OCI-LY7 (cell line): ENCODE data around the gene MPHOSPH6. TPM values are rescaled to one million over a fixed set of nuclear protein-coding genes. Genes with fewer than 3 reads are reported as not detected.

Source experiments
- BruUV-seq: library from RNA; stranded (reverse); fragments of 400-500 nt; replicated peaks from 2 replicates; lab custom pipeline; 2021; lab: Mats Ljungman, UMichigan
- CTCF ChIA-PET: fragments of 300-600 bp; sonication (Branson Sonifier 250); formaldehyde crosslinking; loops from one replicate; lab custom pipeline; 2022; ENCODE audit warnings: antibody characterized with exemption; ENCODE audit not compliant: unreplicated experiment; lab: Charles Lee
- POLR2A ChIA-PET: fragments of 300-600 bp; sonication (Branson Sonifier 250); formaldehyde crosslinking; loops from one replicate; lab custom pipeline; 2022; ENCODE audit warnings: antibody characterized with exemption; lab: Charles Lee
- DNase-seq: peaks from one replicate; pipeline ENCODE4 v3.0.0-alpha.2; 2015; ENCODE audit warnings: low spot score
- H2AFZ ChIP-seq: fragments of 200-600 bp; sonication (generic), shearing (Covaris generic); 2 replicates; pipeline ENCODE4 v1.6.1; 2014; ENCODE audit warnings: mild to moderate bottlenecking, antibody characterized with exemption, low read length, moderate library complexity
- H3K27ac ChIP-seq: fragments of 200-600 bp; sonication (generic); 2 replicates; pipeline ENCODE4 v1.5.1; 2014; ENCODE audit warnings: mixed run types, low read depth, mild to moderate bottlenecking, moderate library complexity, low read length, inconsistent platforms; ENCODE audit not compliant: poor library complexity, severe bottlenecking
- H3K36me3 ChIP-seq: fragments of 200-600 bp; sonication (generic); 2 replicates; pipeline ENCODE4 v1.6.1; 2014; ENCODE audit warnings: mild to moderate bottlenecking, antibody characterized with exemption, low read length, moderate library complexity, mixed read lengths; ENCODE audit not compliant: insufficient read depth
- H3K4me1 ChIP-seq: fragments of 200-600 bp; sonication (generic); 2 replicates; pipeline ENCODE4 v1.5.1; 2014; ENCODE audit warnings: mild to moderate bottlenecking, low read length; ENCODE audit not compliant: insufficient read depth, poor library complexity, severe bottlenecking
- H3K4me2 ChIP-seq: fragments of 200-600 bp; sonication (generic); 2 replicates; pipeline ENCODE4 v1.6.1; 2014; ENCODE audit warnings: mild to moderate bottlenecking, low read length
- H3K4me3 ChIP-seq: fragments of 200-600 bp; sonication (generic); 2 replicates; pipeline ENCODE4 v1.5.1; 2014; ENCODE audit warnings: mild to moderate bottlenecking, low read depth, low read length; ENCODE audit not compliant: poor library complexity, severe bottlenecking
- H3K79me2 ChIP-seq: fragments of 200-600 bp; sonication (generic); 2 replicates; pipeline ENCODE4 v1.6.1; 2016; ENCODE audit warnings: low read depth, mild to moderate bottlenecking, low read length, moderate library complexity, mixed read lengths; ENCODE audit not compliant: insufficient read depth
- H3K9me2 ChIP-seq: fragments of 200-600 bp; sonication (generic); 2 replicates; pipeline ENCODE4 v1.6.1; 2016; ENCODE audit warnings: mild to moderate bottlenecking, low read length, mixed read lengths; ENCODE audit not compliant: insufficient read depth
- H3K9me3 ChIP-seq: fragments of 200-600 bp; sonication (generic); 2 replicates; pipeline ENCODE4 v1.6.1; 2014; ENCODE audit warnings: mild to moderate bottlenecking, mixed run types, low read length, mixed read lengths
- H4K20me1 ChIP-seq: fragments of 200-600 bp; sonication (generic); 2 replicates; pipeline ENCODE4 v1.6.1; 2014; ENCODE audit warnings: mild to moderate bottlenecking, antibody characterized with exemption, low read length, moderate library complexity, mixed read lengths; ENCODE audit not compliant: insufficient read depth
- EZH2phosphoT487 ChIP-seq: fragments of 200-600 bp; sonication (generic); IDR thresholded peaks from 2 replicates; pipeline ENCODE4 v1.6.1; 2018; ENCODE audit warnings: low read depth, borderline replicate concordance, mild to moderate bottlenecking, mixed run types, antibody characterized with exemption, low read length, moderate library complexity, mixed read lengths
- intact Hi-C: fragments of 100-400 bp; cut with micrococcal nuclease; formaldehyde crosslinking; loops from one replicate; pipeline ENCODE4 v1.10.0; 2022; ENCODE audit not compliant: unreplicated experiment
- total RNA-seq, 2 experiments: library from RNA; depleted of rRNA in 1 of 2; stranded (reverse); fragments of >200 nt in 1 of 2; shearing (Covaris generic) in 1 of 2; gene quantifications; 2 replicates each; pipeline ENCODE4 v1.2.3, GENCODE V29; 2014 to 2022
- TF ChIP-seq, protein P1 (sequence below): fragments of 200-600 bp; sonication (generic); conservative IDR thresholded peaks from 2 replicates; pipeline ENCODE4 v1.5.1; 2014; ENCODE audit warnings: mild to moderate bottlenecking, antibody characterized with exemption, low read length, moderate library complexity, mixed read lengths

Gene MPHOSPH6
- total RNA-seq, 2 experiments from 2014 or later = 21.2 to 42.5 TPM

DNA sequence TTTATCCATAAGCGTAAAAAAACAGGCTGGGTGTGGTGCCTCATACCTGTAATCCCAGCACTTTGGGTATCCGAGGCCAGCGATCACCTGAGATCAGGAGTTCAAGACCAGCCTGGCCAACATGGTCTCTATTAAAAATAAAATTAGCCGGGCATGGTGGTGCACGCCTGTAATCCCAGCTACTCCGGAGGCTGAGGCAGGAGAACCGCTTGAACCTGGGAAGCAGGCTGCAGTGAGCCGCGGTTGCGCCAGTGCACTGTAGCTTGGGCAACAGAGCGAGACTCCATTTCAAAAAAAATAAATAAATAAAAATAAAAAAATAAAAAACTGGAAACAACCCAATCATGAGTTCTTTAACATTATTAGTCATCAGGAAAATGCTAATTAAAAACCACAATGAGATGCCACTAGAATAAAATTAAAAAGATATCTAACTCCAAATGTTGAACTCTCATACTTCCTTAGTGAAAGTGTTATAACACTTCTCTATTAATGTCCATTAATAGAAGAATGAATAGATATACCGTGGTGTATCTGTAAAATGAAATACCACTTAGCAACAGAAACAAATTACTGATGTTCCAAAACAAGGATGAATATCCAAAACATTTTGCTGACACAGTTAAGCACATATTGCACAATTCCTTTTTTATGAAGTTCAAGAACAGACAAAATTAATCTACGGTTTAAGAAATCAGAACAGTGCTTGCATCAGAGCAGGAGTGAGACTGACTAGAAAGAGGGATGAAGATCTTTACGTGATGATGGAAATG is 13.1 kb downstream of the MPHOSPH6 start:
- Histone ChIP-seq H3K9me2 (no peaks in the 10 kb centered on the region), H2AFZ (no peak overlapping the region), H3K4me2 (no peak overlapping the region), H3K4me1 (no peaks in the 10 kb centered on the region), H4K20me1 (0 out of 2 replicates have a peak, but pooled peaks cover 3% of the 10 kb centered on the region), H3K4me3 (no peak overlapping the region), H3K79me2 (peaks cover 12% of the 10 kb centered on the region; the same call in 1 of the 2 replicates), H3K27ac (no peak overlapping the region), H3K9me3 (peaks cover 8% of the 10 kb centered on the region; the same call in 1 of the 2 replicates), H3K36me3 (peaks cover 77% of the 10 kb centered on the region)
- CTCF ChIA-PET = no interaction called here
- DNase-seq = no peak
- no peak for TF ChIP-seq EZH2phosphoT487
- TF ChIP-seq, protein P1, sequence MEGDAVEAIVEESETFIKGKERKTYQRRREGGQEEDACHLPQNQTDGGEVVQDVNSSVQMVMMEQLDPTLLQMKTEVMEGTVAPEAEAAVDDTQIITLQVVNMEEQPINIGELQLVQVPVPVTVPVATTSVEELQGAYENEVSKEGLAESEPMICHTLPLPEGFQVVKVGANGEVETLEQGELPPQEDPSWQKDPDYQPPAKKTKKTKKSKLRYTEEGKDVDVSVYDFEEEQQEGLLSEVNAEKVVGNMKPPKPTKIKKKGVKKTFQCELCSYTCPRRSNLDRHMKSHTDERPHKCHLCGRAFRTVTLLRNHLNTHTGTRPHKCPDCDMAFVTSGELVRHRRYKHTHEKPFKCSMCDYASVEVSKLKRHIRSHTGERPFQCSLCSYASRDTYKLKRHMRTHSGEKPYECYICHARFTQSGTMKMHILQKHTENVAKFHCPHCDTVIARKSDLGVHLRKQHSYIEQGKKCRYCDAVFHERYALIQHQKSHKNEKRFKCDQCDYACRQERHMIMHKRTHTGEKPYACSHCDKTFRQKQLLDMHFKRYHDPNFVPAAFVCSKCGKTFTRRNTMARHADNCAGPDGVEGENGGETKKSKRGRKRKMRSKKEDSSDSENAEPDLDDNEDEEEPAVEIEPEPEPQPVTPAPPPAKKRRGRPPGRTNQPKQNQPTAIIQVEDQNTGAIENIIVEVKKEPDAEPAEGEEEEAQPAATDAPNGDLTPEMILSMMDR = no peak
- no TSS peak for BruUV-seq
- intact Hi-C loops = no loop called here
- POLR2A ChIA-PET = no interaction called here

DNA sequence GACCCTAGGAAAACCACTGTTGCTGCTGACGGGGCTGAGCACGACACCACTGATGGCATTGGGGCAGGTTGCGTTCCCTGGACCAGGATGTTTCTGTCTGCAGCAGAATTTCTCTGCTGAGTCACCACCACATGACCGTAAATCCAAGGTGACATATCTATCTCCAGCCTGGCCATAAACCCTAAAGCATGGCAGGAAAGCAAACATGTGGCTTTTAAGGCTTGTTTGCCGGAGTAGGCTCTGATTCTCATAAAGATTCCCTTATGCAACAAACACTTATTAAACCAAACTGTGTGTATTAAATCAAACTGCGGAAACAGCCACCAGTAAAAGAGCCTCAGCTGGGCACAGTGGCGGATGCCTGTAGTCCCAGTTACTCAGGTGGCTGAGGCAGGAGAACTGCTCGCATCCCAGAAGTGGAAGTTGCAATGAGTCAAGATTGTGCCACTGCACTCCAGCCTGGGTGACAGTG is 17.3 kb downstream of the MPHOSPH6 start:
- Histone ChIP-seq H2AFZ (no peak overlapping the region), H3K4me3 (no peak overlapping the region), H3K36me3 (peaks cover 88% of the 10 kb centered on the region), H3K27ac (no peak overlapping the region), H3K9me3 (peaks cover 8% of the 10 kb centered on the region; the same call in 1 of the 2 replicates), H4K20me1 (0 out of 2 replicates have a peak, but pooled peaks cover 3% of the 10 kb centered on the region), H3K9me2 (no peaks in the 10 kb centered on the region), H3K4me1 (no peaks in the 10 kb centered on the region), H3K79me2 (peaks cover 12% of the 10 kb centered on the region; the same call in 1 of the 2 replicates), H3K4me2 (no peak overlapping the region)
- ChIA-PET POLR2A (interaction anchor here (1.1 to 1.8 kb wide), 2 partner anchors 17 kb away, joined by 3 to 7 read pairs; partner anchors contain the start of gene MPHOSPH6), CTCF (no interaction called here)
- intact Hi-C loops = no loop called here
- TF ChIP-seq, protein P1 = no peak
- TF ChIP-seq EZH2phosphoT487 = no peak
- BruUV-seq = no TSS peak
- DNase-seq = no peak
